ENCODE measurements around the gene DAZAP2. TPM values are rescaled to one million over a fixed set of nuclear protein-coding genes. Genes with fewer than 3 reads are reported as not detected.
A peak's percentile ranks its signal among the peaks of the same experiment; 100 is the strongest.

The DAZAP2 gene
- total RNA-seq, 1 donor from 2014 or later, result 259 TPM

DNA sequence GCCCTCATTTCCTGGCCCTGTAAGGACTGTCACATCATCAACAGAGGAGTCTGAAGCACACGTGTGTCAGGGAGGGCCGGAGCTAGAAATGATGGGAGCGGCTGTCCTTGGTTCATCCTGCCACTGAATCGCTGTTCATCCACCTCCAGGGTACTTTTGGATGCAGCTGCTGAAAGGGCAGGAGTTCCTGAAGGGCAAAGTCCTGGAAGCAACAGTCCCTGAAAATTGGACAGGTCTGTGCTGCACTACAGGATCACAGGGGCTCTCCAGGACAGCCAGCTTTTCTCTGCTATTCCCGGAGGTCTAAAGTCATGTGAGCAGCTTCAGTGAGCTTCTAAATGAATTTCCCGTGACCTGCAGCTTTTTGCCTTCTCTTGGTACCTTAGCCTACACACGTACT is 38.5 kb upstream of the DAZAP2 start:
- TF ChIP-seq, protein P1, sequence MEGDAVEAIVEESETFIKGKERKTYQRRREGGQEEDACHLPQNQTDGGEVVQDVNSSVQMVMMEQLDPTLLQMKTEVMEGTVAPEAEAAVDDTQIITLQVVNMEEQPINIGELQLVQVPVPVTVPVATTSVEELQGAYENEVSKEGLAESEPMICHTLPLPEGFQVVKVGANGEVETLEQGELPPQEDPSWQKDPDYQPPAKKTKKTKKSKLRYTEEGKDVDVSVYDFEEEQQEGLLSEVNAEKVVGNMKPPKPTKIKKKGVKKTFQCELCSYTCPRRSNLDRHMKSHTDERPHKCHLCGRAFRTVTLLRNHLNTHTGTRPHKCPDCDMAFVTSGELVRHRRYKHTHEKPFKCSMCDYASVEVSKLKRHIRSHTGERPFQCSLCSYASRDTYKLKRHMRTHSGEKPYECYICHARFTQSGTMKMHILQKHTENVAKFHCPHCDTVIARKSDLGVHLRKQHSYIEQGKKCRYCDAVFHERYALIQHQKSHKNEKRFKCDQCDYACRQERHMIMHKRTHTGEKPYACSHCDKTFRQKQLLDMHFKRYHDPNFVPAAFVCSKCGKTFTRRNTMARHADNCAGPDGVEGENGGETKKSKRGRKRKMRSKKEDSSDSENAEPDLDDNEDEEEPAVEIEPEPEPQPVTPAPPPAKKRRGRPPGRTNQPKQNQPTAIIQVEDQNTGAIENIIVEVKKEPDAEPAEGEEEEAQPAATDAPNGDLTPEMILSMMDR (IDR thresholded peaks at IDR 0.05), result no peak
- H3K36me3 ChIP-seq, result peaks cover 11% of the 10 kb centered on the region
- no peak for ATAC-seq
- H3K27ac ChIP-seq, result no peak overlapping the region
- no peak for DNase-seq
- intact Hi-C loops (cut with DNase I), result no loop called here
- H3K9me3 ChIP-seq, result no peaks in the 10 kb centered on the region
- no peak overlapping the region for H3K4me3 ChIP-seq
- H3K4me1 ChIP-seq, result no peaks in the 10 kb centered on the region
- no peaks in the 10 kb centered on the region for H3K27me3 ChIP-seq (ENCODE audit: low read depth)

DNA sequence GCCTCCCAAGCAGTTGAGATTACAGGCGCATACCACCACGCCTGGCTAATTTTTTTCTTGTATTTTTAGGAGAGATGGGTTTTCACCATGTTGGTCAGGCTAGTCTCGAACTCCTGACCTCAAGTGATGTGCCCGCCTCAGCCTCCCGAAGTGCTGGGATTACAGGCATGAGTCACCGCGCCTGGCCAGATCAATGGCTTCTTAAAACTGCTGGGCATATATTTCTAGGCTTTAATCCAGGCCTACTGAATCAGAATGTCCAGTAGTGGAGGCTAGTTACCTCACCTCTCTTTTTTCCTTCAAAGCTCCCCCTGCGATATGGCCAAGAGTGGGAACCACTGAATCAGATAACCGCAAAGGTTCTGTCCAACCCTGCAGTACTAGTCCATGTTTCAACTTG is 37.8 kb upstream of the DAZAP2 start:
- no peak overlapping the region for H3K4me3 ChIP-seq
- no peak overlapping the region for H3K27ac ChIP-seq
- peaks cover 11% of the 10 kb centered on the region for H3K36me3 ChIP-seq
- intact Hi-C loops (cut with DNase I), result no loop called here
- ATAC-seq (no peak), DNase-seq (no peak)
- no peaks in the 10 kb centered on the region for H3K9me3 ChIP-seq
- no peaks in the 10 kb centered on the region for H3K4me1 ChIP-seq
- TF ChIP-seq, protein P1 (IDR thresholded peaks at IDR 0.05), result no peak
- no peaks in the 10 kb centered on the region for H3K27me3 ChIP-seq (ENCODE audit: low read depth)

DNA sequence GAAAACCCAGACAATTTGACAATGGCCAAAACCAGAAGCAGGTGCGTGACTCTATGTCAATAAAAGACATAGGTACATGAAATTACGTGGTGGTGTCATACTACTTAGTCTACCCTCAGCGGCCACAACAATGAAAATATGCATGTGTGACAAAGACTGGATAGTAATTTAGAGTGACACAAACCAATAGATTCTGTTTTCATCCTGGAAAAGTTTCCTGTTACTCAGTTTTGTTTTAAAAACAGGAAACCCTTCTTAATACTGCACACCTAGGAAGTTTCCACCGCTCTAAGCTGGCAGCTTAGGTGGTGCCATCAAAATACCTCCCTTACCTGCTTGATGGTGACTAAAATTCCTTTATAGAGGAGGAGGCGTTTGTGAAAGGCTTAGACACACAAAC is 35.9 kb upstream of the DAZAP2 start:
- Histone ChIP-seq H3K4me3 (no peak overlapping the region), H3K27ac (no peak overlapping the region), H3K9me3 (no peaks in the 10 kb centered on the region), H3K4me1 (no peaks in the 10 kb centered on the region), H3K36me3 (peaks cover 12% of the 10 kb centered on the region), H3K27me3 (ENCODE audit: low read depth) (no peaks in the 10 kb centered on the region)
- no peak for ATAC-seq
- intact Hi-C loops (cut with DNase I), result no loop called here
- TF ChIP-seq, protein P1 (IDR thresholded peaks at IDR 0.05), result no peak
- DNase-seq, result no peak

DNA sequence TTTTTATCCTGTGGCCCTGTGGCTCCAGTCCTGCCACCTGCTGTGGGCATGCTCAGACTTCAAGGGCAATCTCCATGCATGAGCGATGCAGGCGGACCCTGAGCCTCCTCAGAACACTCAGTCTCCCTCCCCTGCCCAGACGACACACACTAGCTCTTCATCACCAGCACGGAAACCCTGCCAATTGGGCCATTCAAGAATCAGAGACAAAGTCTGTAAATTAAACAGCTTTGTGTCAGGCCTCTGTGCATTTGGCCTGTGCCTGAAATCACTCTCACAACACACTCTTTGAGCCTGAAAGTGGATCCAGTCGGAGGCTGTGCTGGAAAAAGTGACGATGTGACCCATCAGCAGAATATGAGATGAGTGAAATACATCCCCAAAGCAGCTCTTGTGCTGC is 33.3 kb upstream of the DAZAP2 start:
- no peaks in the 10 kb centered on the region for H3K9me3 ChIP-seq
- H3K27ac ChIP-seq, result no peak overlapping the region
- H3K4me1 ChIP-seq, result no peaks in the 10 kb centered on the region
- ATAC-seq (no peak), DNase-seq (peak; percentile 28)
- H3K4me3 ChIP-seq, result no peak overlapping the region
- no peaks in the 10 kb centered on the region for H3K27me3 ChIP-seq (ENCODE audit: low read depth)
- TF ChIP-seq, protein P1 (IDR thresholded peaks at IDR 0.05), result no peak
- peaks cover 16% of the 10 kb centered on the region for H3K36me3 ChIP-seq
- intact Hi-C loops (cut with DNase I), result no loop called here

DNA sequence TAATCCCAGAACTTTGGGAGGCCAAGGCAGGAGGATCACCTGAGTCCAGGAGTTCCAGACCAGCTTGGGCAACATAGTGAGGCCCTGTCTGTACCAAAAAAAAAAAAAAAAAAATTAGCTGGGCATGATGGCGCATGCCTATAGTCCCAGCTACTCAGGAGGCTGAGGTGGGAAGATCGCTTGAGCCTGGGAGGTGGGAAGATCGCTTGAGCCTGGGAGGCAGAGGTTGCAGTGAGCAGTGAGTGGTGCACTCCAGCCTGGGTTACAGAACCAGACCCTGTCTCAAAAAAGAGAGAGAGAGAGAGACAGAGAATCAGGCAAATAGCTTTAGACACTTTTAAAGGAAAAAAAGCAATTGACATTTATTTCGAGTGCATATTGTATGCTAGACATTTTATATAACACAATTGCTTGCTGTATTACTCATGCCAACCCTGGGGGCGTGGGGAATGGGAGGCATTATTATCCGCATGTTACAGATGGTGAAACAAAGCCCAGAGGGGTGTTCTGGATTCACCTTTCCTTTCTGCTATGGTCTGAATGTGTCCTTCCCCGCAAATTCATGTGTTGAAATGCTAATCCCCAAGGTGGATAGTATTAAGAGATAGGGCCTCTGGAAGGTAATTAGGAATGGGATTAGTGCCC is 30.5 kb upstream of the DAZAP2 start:
- DNase-seq, result peak; percentile 1
- Histone ChIP-seq H3K36me3 (peaks cover 11% of the 10 kb centered on the region), H3K27ac (no peak overlapping the region), H3K4me3 (no peak overlapping the region), H3K4me1 (no peaks in the 10 kb centered on the region), H3K9me3 (no peaks in the 10 kb centered on the region), H3K27me3 (ENCODE audit: low read depth) (no peaks in the 10 kb centered on the region)
- ATAC-seq, result no peak
- TF ChIP-seq, protein P1 (IDR thresholded peaks at IDR 0.05), result no peak
- intact Hi-C loops (cut with DNase I), result no loop called here
